ENCODE measurements around the gene ASS1.

- TF ChIP-seq POLR2A (IDR thresholded peaks at IDR 0.05) (no peak), CTCF (IDR thresholded peaks at IDR 0.05) (no peak)
Observed at GRCh38 chr9:130429831-130430230, 14.9 kb upstream of the ASS1 start.

All from transverse colon (tissue), 3 donors.